H9 (cell line): ENCODE data around the gene SP100. TPM values are rescaled to one million over a fixed set of nuclear protein-coding genes. Genes with fewer than 3 reads are reported as not detected.

Source experiments
- DNase-seq: peaks from one replicate; pipeline ENCODE4 v3.0.0-alpha.2; 2017
- H2AFZ ChIP-seq: one replicate; pipeline ENCODE4 v1.6.1; 2013; ENCODE audit warnings: mild to moderate bottlenecking, low read length, control low read depth, moderate library complexity
- H2AK5ac ChIP-seq: 2 replicates; pipeline ENCODE4 v1.6.1; 2013; ENCODE audit warnings: low read length, control low read depth, mixed read lengths; ENCODE audit not compliant: insufficient read length
- H2BK120ac ChIP-seq: one replicate; pipeline ENCODE4 v1.6.1; 2013; ENCODE audit warnings: low read depth, mild to moderate bottlenecking, low read length, control low read depth, inconsistent platforms; ENCODE audit not compliant: poor library complexity, severe bottlenecking
- H2BK12ac ChIP-seq: 2 replicates; pipeline ENCODE4 v1.6.1; 2013; ENCODE audit warnings: low read length, control low read depth, mixed read lengths, low read depth; ENCODE audit not compliant: insufficient read length
- H2BK15ac ChIP-seq: 2 replicates; pipeline ENCODE4 v1.6.1; 2013; ENCODE audit warnings: low read depth, low read length, control low read depth
- H2BK20ac ChIP-seq: one replicate; pipeline ENCODE4 v1.6.1; 2013; ENCODE audit warnings: low read depth, mild to moderate bottlenecking, low read length, control low read depth, inconsistent platforms; ENCODE audit not compliant: poor library complexity, severe bottlenecking
- H2BK5ac ChIP-seq: 2 replicates; pipeline ENCODE4 v1.6.1; 2013; ENCODE audit warnings: low read length, control low read depth, mixed read lengths; ENCODE audit not compliant: insufficient read length
- H3K14ac ChIP-seq: 2 replicates; pipeline ENCODE4 v1.6.1; 2013; ENCODE audit warnings: low read length, control low read depth; ENCODE audit not compliant: insufficient read depth
- H3K18ac ChIP-seq: 2 replicates; pipeline ENCODE4 v1.6.1; 2013; ENCODE audit warnings: low read depth, mild to moderate bottlenecking, mixed read lengths, low read length, control low read depth; ENCODE audit not compliant: insufficient read length
- H3K23ac ChIP-seq: 2 replicates; pipeline ENCODE4 v1.6.1; 2013; ENCODE audit warnings: low read length, control low read depth, mixed read lengths, low read depth; ENCODE audit not compliant: insufficient read length
- H3K23me2 ChIP-seq: 2 replicates; pipeline ENCODE4 v1.6.1; 2013; ENCODE audit warnings: low read depth, mild to moderate bottlenecking, mixed read lengths, low read length, control low read depth; ENCODE audit not compliant: insufficient read length, poor library complexity, severe bottlenecking
- H3K27ac ChIP-seq: 2 replicates; pipeline ENCODE4 v1.5.1; 2013; ENCODE audit warnings: low read length, control low read depth, mixed read lengths, low read depth; ENCODE audit not compliant: insufficient read length
- H3K27me3 ChIP-seq: 2 replicates; pipeline ENCODE4 v1.6.1; 2013; ENCODE audit warnings: low read length, control low read depth, inconsistent platforms; ENCODE audit not compliant: insufficient read depth
- H3K4ac ChIP-seq: 2 replicates; pipeline ENCODE4 v1.6.1; 2013; ENCODE audit warnings: low read depth, mild to moderate bottlenecking, control low read depth, inconsistent platforms, low read length, moderate library complexity
- H3K4me1 ChIP-seq: 2 replicates; pipeline ENCODE4 v1.6.1; 2013; ENCODE audit warnings: low read length, control low read depth, inconsistent platforms; ENCODE audit not compliant: insufficient read depth
- H3K4me2 ChIP-seq: 2 replicates; pipeline ENCODE4 v1.6.1; 2013; ENCODE audit warnings: low read length, control low read depth, mixed read lengths; ENCODE audit not compliant: insufficient read length, insufficient read depth
- H3K56ac ChIP-seq: 2 replicates; pipeline ENCODE4 v1.6.1; 2013; ENCODE audit warnings: low read depth, mild to moderate bottlenecking, mixed read lengths, low read length, control low read depth; ENCODE audit not compliant: insufficient read length
- H3K79me1 ChIP-seq: 2 replicates; pipeline ENCODE4 v1.6.1; 2013; ENCODE audit warnings: low read depth, mild to moderate bottlenecking, moderate library complexity, low read length, control low read depth, inconsistent platforms; ENCODE audit not compliant: insufficient read depth, poor library complexity, severe bottlenecking
- H3K79me2 ChIP-seq: 2 replicates; pipeline ENCODE4 v1.6.1; 2013; ENCODE audit warnings: low read length, control low read depth, inconsistent platforms; ENCODE audit not compliant: insufficient read depth
- H3K9ac ChIP-seq: 2 replicates; pipeline ENCODE4 v1.6.1; 2013; ENCODE audit warnings: low read length, control low read depth, mixed read lengths; ENCODE audit not compliant: insufficient read length; ENCODE audit errors: extremely low read depth
- H3K9me3 ChIP-seq: one replicate; pipeline ENCODE4 v1.6.1; 2013; ENCODE audit warnings: low read depth, low read length, inconsistent platforms; ENCODE audit not compliant: control insufficient read depth
- H3T11ph ChIP-seq: one replicate; pipeline ENCODE4 v1.6.1; 2013; ENCODE audit warnings: mild to moderate bottlenecking, low read length, control low read depth, inconsistent platforms
- H4K20me1 ChIP-seq: one replicate; pipeline ENCODE4 v1.6.1; 2013; ENCODE audit not compliant: control insufficient read depth, insufficient read length, insufficient read depth
- H4K5ac ChIP-seq: 2 replicates; pipeline ENCODE4 v1.6.1; 2013; ENCODE audit warnings: low read depth, mild to moderate bottlenecking, mixed read lengths, low read length, control low read depth; ENCODE audit not compliant: insufficient read length
- H4K8ac ChIP-seq: replicated peaks from 2 replicates; pipeline ENCODE4 v1.6.1; 2013; ENCODE audit warnings: low read length, control low read depth, mixed read lengths, low read depth; ENCODE audit not compliant: insufficient read length
- H4K91ac ChIP-seq: 2 replicates; pipeline ENCODE4 v1.6.1; 2013; ENCODE audit warnings: low read depth, mild to moderate bottlenecking, moderate library complexity, mixed read lengths, low read length, control low read depth; ENCODE audit not compliant: insufficient read length
- H3K27ac Mint-ChIP-seq, 3 experiments: 2 replicates in 2 of 3; 3 replicates in 1 of 3; pipeline ENCODE4 v1.8.0; 2020 to 2021; ENCODE audit warnings: mixed read lengths in 3 of 3, mild to moderate bottlenecking in 1 of 3, moderate library complexity in 1 of 3
- H3K27me3 Mint-ChIP-seq: 2 replicates; pipeline ENCODE4 v1.8.0; 2021; ENCODE audit warnings: low read depth, mild to moderate bottlenecking, moderate library complexity, mixed read lengths
- H3K36me3 Mint-ChIP-seq, 3 experiments: 2 replicates in 2 of 3; 3 replicates in 1 of 3; pipeline ENCODE4 v1.8.0; 2020 to 2021; ENCODE audit warnings: low read depth in 3 of 3, mixed read lengths in 3 of 3; ENCODE audit not compliant: insufficient read depth in 1 of 3
- H3K4me1 Mint-ChIP-seq, 2 experiments: 2 replicates each; pipeline ENCODE4 v1.8.0; 2020; ENCODE audit warnings: mixed read lengths in 2 of 2
- H3K4me3 Mint-ChIP-seq, 2 experiments: 2 replicates in 1 of 2; 3 replicates in 1 of 2; pipeline ENCODE4 v1.8.0; 2020 to 2021; ENCODE audit warnings: mild to moderate bottlenecking in 2 of 2, mixed read lengths in 2 of 2, moderate library complexity in 1 of 2
- H3K9me3 Mint-ChIP-seq, 2 experiments: 2 replicates in 1 of 2; 3 replicates in 1 of 2; pipeline ENCODE4 v1.8.0; 2020; ENCODE audit warnings: mild to moderate bottlenecking in 2 of 2, mixed read lengths in 2 of 2, moderate library complexity in 1 of 2
- WGBS: extraction: QIAGEN DNeasy Blood & Tissue Kit; methylation state at CpG from one replicate; pipeline ENCODE4 v1.1.7; 2013; ENCODE audit warnings: missing lambda C conversion rate, low lambda C conversion rate, mixed read lengths; ENCODE audit not compliant: insufficient read length; ENCODE audit errors: extremely low coverage; 5-methylcytosine and 5-hydroxymethylcytosine counted together
- total RNA-seq: library from RNA; stranded (reverse); gene quantifications from 2 replicates; pipeline ENCODE4 v1.2.1, GENCODE V29; 2021
- TF ChIP-seq, protein P1 (sequence below): fragments of 200-600 bp; sonication (generic); conservative IDR thresholded peaks from 3 replicates; pipeline ENCODE4 v1.8.0; 2021; ENCODE audit warnings: antibody characterized with exemption, mild to moderate bottlenecking

SP100 gene
- total RNA-seq, 1 experiment from 2014 or later: 0.28 TPM

DNA sequence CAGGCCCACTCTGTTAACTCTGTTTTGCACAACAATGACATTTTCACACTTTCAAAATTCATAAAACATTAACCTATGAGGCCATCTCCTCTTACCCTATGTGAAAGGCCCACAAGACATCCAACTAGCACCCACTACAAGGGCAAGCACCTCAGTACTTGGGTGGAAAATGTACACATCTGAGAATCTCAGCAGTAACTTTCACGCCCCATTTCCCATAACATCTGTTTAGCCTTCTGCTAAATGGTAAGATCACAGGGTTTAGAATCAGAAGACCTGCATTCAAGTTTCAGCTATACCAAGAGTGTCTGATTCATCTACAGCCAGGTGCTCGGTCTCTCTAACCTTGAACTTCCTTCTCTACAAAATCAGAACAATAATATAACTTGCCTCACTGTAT lies 89.2 kb downstream of the SP100 start:
- Histone ChIP-seq H2BK120ac (no peak overlapping the region), H3K9me3 (no peaks in the 10 kb centered on the region), H2AK5ac (no peak overlapping the region), H3K14ac (no peak overlapping the region), H2AFZ (no peak overlapping the region), H3K18ac (no peak overlapping the region), H2BK20ac (no peak overlapping the region), H3K4ac (no peak overlapping the region), H4K5ac (no peak overlapping the region), H3K27ac (no peak overlapping the region), H3K4me2 (no peak overlapping the region), H3K23ac (no peak overlapping the region), H4K8ac (no peak overlapping the region), H3K56ac (no peak overlapping the region), H3K9ac (no peak overlapping the region), H4K20me1 (no peaks in the 10 kb centered on the region), H2BK15ac (no peak overlapping the region), H3K27me3 (no peaks in the 10 kb centered on the region), H3T11ph (no peak overlapping the region), H3K23me2 (no peaks in the 10 kb centered on the region), H4K91ac (no peak overlapping the region), H2BK12ac (no peak overlapping the region), H2BK5ac (no peak overlapping the region), H3K79me2 (no peaks in the 10 kb centered on the region), H3K79me1 (no peaks in the 10 kb centered on the region), H3K4me1 (peaks cover 3% of the 10 kb centered on the region; the same call in 1 of the 2 replicates)
- Mint-ChIP-seq H3K9me3 (no peaks in the 10 kb centered on the region; a peak in 1 of 5 replicates), H3K4me3 (no peak overlapping the region), H3K27me3 (peaks cover 2% of the 10 kb centered on the region; the same call in 1 of the 2 replicates), H3K36me3 (no peaks in the 10 kb centered on the region), H3K4me1 (peaks cover 2 to 4% of the 10 kb centered on the region in 2 experiments; a peak in 3 of 4 replicates), H3K27ac (no peak overlapping the region)
- no peak for DNase-seq
- TF ChIP-seq, protein P1, sequence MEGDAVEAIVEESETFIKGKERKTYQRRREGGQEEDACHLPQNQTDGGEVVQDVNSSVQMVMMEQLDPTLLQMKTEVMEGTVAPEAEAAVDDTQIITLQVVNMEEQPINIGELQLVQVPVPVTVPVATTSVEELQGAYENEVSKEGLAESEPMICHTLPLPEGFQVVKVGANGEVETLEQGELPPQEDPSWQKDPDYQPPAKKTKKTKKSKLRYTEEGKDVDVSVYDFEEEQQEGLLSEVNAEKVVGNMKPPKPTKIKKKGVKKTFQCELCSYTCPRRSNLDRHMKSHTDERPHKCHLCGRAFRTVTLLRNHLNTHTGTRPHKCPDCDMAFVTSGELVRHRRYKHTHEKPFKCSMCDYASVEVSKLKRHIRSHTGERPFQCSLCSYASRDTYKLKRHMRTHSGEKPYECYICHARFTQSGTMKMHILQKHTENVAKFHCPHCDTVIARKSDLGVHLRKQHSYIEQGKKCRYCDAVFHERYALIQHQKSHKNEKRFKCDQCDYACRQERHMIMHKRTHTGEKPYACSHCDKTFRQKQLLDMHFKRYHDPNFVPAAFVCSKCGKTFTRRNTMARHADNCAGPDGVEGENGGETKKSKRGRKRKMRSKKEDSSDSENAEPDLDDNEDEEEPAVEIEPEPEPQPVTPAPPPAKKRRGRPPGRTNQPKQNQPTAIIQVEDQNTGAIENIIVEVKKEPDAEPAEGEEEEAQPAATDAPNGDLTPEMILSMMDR: no peak
- WGBS: no CpG with 5 or more reads among the region's 2 CpGs
